Body of pancreas (tissue), 4 donors: ENCODE measurements around the gene UBAC2.

Experiments used
- CTCF ChIP-seq, 7 experiments: fragments of 450-650 bp in 4 of 7; fragments of 200-600 bp in 3 of 7; sonication (generic) in 3 of 7; IDR thresholded peaks; one replicate each; pipeline ENCODE4 v1.5.1; 2016 to 2019; ENCODE audit warnings: antibody characterized with exemption in 7 of 7
- POLR2A ChIP-seq, 3 donors: fragments of 450-650 bp; IDR thresholded peaks; one replicate each; pipeline ENCODE4 v1.6.1; 2016; ENCODE audit warnings: antibody characterized with exemption in 3 of 3, mild to moderate bottlenecking in 2 of 3

DNA sequence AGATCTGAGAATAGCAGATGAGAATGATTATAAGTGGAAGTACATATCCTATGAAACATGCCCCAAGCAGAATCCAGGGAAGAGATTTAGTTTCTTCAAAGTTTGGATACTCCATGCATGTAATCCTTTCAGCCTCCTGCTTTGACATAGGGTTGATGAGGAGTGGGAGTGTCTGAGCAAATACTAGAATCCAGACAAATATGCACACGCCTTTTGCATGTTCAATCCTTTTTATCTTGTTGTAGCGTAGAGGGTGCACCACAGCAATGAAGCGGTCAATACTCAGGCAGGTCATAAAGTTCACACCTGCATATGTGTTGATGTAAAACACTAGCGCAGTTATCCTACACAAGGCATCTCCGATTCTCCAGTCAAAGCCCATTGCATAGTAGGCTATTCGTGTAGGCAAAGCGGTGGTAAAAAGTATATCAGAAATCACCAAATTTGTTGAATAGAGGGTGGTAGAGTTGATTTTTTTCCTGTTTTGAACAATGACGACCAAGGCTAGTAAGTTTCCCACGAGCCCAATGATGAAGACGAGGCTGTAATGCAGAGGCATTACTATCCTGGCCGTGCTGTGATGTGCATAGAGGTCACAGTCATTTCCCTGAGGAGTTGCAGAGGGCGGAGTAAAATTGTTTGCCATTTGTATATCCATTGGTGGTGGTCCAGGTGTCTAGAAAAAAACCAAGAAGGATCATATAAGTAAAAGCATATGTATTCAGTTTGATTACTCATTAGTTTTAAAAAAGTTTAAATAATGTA lies 95.0 kb downstream of the UBAC2 start:
- TF ChIP-seq POLR2A (IDR thresholded peaks at IDR 0.05) (no peak), CTCF (IDR thresholded peaks at IDR 0.05) (no peak)
